Cortex of kidney (tissue), 1 donor: ENCODE results near the gene PUS3.

Experiments
- DNase-seq: peaks from one replicate; lab custom pipeline; 2025; lab: John Stamatoyannopoulos, UW

PUS3 gene, protein sequence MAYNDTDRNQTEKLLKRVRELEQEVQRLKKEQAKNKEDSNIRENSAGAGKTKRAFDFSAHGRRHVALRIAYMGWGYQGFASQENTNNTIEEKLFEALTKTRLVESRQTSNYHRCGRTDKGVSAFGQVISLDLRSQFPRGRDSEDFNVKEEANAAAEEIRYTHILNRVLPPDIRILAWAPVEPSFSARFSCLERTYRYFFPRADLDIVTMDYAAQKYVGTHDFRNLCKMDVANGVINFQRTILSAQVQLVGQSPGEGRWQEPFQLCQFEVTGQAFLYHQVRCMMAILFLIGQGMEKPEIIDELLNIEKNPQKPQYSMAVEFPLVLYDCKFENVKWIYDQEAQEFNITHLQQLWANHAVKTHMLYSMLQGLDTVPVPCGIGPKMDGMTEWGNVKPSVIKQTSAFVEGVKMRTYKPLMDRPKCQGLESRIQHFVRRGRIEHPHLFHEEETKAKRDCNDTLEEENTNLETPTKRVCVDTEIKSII

DNA sequence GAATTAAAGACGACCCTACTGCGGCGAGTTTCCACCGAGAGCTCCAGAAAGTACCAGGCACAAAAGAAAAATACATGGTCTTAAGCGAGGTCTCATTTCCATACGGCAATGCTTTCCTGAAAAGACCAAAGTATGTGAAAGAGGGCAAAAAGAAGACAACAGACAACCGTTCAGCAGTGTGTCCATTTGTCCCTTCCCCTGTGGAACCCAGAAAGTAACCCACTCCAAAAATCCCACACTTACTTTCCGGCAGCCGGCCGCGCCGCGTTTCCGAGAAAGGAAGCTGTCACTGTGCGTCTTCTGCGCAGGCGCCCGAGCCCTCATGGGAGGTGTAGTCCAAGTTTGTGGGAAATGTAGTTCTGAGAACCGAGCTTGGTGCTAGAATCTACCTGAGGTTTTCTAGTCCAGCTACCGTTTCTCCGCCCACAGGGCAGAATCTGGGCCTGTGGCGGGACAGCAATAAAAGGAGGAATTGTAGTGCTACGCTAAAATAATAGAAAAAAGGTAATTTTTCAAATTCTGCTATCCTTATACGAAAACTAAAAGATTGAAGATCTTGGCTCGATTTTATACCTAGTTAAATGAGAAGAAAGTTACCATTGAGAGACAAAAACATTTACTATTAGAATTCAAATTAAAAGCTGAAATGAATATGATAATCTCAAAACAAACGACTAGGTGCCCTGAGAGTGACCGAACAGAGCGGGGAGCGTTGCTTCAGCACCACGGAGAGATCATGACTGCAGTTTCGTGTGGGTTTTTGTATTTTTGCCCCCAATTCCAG is at the start of gene PUS3:
Gene PUS3, minus strand, starts transcription at position 280 of the 784 bp plus-strand sequence. CDS start 6,922 bp downstream, outside the sequence.
- no peak for DNase-seq

DNA sequence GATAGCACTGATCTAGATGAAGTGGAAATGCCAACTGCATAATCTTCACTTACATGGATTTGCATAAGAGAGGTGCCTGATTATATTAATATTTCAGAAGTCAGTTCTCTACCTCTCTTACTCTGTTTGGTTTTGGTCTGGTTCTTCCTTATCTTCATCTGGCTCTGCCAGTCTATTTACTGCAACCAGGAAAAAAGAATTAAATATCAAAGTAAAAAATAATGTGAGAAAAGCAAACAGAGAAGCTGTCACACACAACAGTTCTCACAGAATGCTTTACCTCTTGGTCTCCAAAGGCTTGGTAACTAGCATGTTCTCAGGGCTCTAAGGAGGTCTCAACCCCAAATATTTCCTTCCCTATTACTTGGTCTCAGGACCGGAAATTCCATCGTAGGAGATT is 49.6 kb upstream of the PUS3 start:
- DNase-seq, result no peak

GRCh38 chr11:125951731-125952130 is 48.7 kb upstream of the PUS3 start:
- DNase-seq, result no peak

GRCh38 chr11:125950696-125951651 is 48.0 kb upstream of the PUS3 start:
- no peak for DNase-seq

DNA sequence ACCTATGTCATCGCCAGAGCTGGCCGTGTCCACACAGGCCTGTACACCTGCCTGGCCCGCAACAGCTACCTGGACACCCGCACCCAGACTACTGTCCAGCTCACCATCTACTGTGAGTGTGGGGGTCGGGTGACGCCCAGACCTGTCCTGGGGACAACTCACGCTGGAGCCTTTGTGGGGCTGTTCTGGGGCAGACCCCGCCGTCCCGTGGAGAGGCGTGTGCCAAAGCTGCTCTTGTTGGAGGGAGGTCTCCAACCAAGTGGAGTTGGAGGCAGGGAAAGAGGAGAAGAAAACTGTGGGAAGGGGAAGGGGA is 47.1 kb upstream of the PUS3 start:
- no peak for DNase-seq

- no peak for DNase-seq
Measured at GRCh38 chr11:125949271-125950177, 46.5 kb upstream of the PUS3 start.

DNA sequence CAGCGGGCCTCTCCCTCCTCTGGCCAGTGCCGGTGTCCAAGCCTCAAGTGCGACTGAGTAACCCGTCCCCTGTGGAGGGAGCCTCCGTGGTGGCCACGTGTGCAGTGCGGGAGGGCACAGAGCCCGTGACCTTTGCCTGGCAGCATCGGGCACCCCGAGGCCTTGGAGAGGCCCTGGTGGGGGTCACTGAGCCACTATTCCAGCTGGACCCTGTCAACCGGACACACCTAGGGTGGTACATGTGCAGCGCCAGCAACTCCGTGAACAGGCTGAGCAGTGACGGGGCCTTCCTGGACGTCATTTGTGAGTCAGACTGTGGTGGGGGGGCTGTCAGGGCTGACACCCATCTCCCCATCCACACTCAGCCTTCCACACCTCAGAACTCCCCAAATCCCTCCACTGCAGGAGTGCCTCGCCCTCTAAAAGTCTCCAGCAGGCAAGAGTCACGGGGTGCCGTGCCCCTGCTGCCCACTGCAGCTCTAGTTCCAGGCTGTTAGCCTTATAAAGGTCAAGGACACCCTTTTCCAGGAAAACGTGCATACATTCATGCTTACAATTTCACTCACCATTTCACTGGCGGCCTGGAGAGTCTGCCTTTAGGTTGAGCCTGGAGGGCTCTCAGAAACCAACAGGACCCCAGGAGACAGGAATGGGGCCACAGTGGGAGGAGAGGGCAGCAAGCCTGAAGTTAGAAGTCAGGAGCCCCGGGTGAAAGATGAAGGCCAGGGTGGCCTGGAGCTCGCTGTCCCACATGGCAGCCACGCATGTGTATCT is 45.5 kb upstream of the PUS3 start:
- DNase-seq, result no peak

- DNase-seq, result no peak
Measured at GRCh38 chr11:125947419-125948277, 44.6 kb upstream of the PUS3 start.

- no peak for DNase-seq
Measured at GRCh38 chr11:125946712-125947418, 43.9 kb upstream of the PUS3 start.

DNA sequence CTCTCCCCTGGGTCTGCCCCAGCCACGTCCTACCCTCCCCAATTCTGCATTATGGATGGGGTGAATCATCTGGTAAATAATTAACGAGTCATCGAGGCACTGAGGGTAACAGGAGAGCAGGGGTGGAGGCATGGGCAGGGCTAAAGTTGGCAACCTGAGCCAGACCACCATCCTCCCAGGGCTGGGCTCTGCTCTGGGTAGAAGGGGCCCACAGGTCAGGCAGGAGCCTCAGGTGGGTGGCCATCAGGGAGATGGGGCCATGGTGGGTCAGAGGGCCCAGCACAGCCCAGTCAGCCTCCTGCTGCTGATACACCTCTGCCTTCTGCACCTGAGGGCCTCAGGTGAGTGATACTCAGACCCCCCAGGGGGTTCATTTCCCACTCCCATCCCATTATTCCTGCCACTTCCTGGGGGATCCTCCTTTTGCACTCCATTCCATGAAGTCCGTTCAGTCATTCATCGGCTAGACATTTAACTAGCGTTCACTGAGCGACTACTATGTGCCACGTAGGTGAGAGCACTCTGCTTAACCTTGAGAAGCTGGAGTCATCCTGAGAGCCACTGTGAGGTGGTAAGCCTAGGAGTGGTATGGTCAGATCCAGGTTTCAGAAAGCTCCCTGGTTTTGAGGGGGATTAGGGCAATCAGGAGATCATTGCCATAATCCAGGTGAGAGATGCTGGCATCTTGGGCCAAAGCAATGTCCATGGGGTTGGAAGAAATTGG is 43.0 kb upstream of the PUS3 start, which contains the start of gene VSIG10L2:
Gene VSIG10L2, plus strand, starts transcription at position 248 of the 724 bp plus-strand sequence. Its CDS starts 12 bp downstream, at position 260.
- DNase-seq, result no peak

DNA sequence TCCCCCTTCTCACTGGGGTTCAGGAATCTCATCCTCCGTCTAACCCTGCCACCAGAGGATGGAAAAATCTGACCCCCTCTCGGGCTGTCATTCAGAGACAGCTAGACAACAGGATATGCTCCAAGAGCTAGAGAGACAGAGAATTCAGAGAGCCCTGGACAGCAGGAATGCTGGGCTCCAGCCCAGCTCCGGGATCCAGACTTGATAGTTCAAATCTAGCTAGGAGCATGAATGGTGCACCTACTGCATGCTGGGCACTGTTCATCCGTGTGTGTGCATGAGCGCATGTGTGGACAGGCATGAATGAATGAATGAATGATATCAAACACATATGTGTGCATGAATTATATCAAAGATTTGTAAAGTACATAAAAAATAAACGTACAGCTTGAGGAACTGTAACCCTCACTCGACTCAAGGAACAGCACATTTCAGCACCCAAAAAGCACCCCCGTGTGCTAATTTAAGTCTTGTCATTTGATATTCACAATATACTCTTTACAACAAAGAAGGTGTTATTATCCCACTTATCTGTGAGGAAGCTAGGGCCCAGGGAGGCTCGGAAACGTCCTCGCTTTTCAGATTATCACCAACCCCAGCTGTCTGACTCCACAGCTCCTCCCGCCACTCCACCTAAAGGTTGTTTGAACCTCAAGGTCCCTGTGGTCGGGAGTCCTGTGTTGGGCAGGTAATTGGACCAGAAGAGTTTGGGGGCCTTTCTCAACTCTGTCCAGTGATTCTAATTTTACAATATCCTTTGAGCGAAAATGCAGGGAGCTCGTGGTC is 42.2 kb upstream of the PUS3 start:
- DNase-seq, result no peak

- DNase-seq, result no peak
Measured at GRCh38 chr11:125944350-125945010, 41.5 kb upstream of the PUS3 start.

DNA sequence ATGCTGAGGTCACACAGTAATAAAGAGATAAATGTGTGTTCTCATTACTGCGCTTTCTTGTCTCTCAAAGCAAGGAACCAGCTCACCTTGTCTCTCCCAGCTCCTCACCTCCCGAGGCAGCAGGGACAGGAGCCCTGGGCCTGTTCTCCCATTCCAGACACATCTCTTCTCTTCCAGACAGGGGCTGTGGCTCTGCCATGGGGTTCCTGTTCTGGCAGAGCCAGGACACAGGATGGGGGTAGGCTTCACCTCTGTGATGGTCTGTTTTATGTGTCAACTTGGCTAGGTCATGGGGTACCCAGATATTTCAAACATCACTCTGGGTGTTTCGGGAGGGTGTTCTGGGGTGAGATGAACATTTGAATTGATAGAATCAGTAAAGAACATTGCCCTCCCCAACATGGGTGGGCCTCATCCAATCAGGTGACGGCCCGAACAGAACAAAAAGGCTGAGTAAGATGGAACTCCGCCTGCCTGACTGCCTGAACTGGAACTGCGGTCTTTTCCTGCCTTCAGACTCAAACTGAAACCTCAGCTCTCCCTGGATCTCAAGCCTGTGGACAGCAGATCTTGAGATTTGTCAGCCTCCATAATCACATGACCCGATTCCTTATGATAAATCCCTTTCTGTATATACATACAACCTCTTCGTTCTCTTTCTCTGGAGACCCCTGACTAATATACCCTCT is 40.8 kb upstream of the PUS3 start:
- DNase-seq, result no peak

DNA sequence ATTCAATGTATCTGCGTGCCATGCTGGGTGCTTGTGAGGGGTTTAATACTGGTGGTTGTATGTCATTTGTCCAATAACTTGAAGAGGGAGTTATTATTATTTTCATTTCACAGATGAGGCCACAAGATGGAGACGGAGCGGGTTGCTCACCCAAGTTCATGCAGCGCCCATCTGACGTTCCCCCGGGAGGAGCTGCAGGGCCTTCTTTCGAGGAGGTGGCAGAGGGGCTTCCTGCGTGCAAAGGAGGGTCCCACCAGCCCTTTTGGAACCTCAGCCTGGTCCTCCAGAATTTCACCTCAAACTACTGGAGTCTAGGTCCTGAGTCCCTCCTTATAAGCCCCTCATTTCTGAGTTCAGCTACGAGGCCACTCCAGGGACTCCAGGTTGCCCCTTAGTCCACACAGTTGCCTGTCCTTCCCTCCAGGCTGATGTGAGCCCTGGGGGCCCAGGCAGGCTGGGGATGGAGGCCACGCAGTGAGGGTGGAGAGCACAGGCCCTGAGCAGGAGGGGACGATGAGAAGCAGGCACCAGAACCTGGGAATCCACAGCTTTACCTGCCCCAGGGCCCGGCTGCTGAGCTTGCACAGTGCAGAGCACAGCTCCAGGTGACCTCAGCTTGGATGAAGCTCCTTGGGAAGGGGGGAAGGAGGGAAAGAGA is 39.9 kb upstream of the PUS3 start:
- DNase-seq, result no peak
